ENCODE measurements around the gene PDSS2.

PDSS2 gene

GRCh38 chr6:107246972-107247615, 212.3 kb downstream of the PDSS2 start:
- DNase-seq: no peak
- TF ChIP-seq POLR2A (IDR thresholded peaks at IDR 0.05; ENCODE audit: low read length): no peak
- TF ChIP-seq GATA1 (IDR thresholded peaks at IDR 0.05; ENCODE audit: low read depth, low read length): no peak

- TF ChIP-seq GATA1 (IDR thresholded peaks at IDR 0.05; ENCODE audit: low read depth, low read length) (no peak), POLR2A (IDR thresholded peaks at IDR 0.05; ENCODE audit: low read length) (no peak)
- no peak for DNase-seq
These were observed 213.0 kb downstream of the PDSS2 start for GRCh38 chr6:107246249-107246971.

- no peak for TF ChIP-seq GATA1 (IDR thresholded peaks at IDR 0.05; ENCODE audit: low read depth, low read length)
- no peak for TF ChIP-seq POLR2A (IDR thresholded peaks at IDR 0.05; ENCODE audit: low read length)
- DNase-seq: no peak
These were observed 214.5 kb downstream of the PDSS2 start for GRCh38 chr6:107244742-107245480.

GRCh38 chr6:107244082-107244741, 215.2 kb downstream of the PDSS2 start:
- TF ChIP-seq POLR2A (IDR thresholded peaks at IDR 0.05; ENCODE audit: low read length) (no peak), GATA1 (IDR thresholded peaks at IDR 0.05; ENCODE audit: low read depth, low read length) (no peak)
- DNase-seq: peak in 1 of 2 experiments; percentile 7

GRCh38 chr6:107243471-107243870, 215.9 kb downstream of the PDSS2 start:
- no peak for DNase-seq
- TF ChIP-seq GATA1 (IDR thresholded peaks at IDR 0.05; ENCODE audit: low read depth, low read length) (no peak), POLR2A (IDR thresholded peaks at IDR 0.05; ENCODE audit: low read length) (no peak)

- TF ChIP-seq POLR2A (IDR thresholded peaks at IDR 0.05; ENCODE audit: low read length) (no peak), GATA1 (IDR thresholded peaks at IDR 0.05; ENCODE audit: low read depth, low read length) (no peak)
- DNase-seq: no peak
These were observed 221.2 kb downstream of the PDSS2 start for GRCh38 chr6:107237992-107238660.

- no peak for DNase-seq
- TF ChIP-seq GATA1 (IDR thresholded peaks at IDR 0.05; ENCODE audit: low read depth, low read length): no peak
- TF ChIP-seq POLR2A (IDR thresholded peaks at IDR 0.05; ENCODE audit: low read length): no peak
These were observed 223.9 kb downstream of the PDSS2 start for GRCh38 chr6:107235511-107235910.

GRCh38 chr6:107235007-107235406, 224.4 kb downstream of the PDSS2 start:
- no peak for TF ChIP-seq POLR2A (IDR thresholded peaks at IDR 0.05; ENCODE audit: low read length)
- TF ChIP-seq GATA1 (IDR thresholded peaks at IDR 0.05; ENCODE audit: low read depth, low read length): no peak
- no peak for DNase-seq

GRCh38 chr6:107231243-107231642, 228.1 kb downstream of the PDSS2 start:
- no peak for DNase-seq
- no peak for TF ChIP-seq GATA1 (IDR thresholded peaks at IDR 0.05; ENCODE audit: low read depth, low read length)
- no peak for TF ChIP-seq POLR2A (IDR thresholded peaks at IDR 0.05; ENCODE audit: low read length)

GRCh38 chr6:107230448-107230847, 228.9 kb downstream of the PDSS2 start:
- TF ChIP-seq POLR2A (IDR thresholded peaks at IDR 0.05; ENCODE audit: low read length) (no peak), GATA1 (IDR thresholded peaks at IDR 0.05; ENCODE audit: low read depth, low read length) (no peak)

GRCh38 chr6:107230024-107230423, 229.3 kb downstream of the PDSS2 start:
- TF ChIP-seq POLR2A (IDR thresholded peaks at IDR 0.05; ENCODE audit: low read length): no peak

More at GRCh38 chr6:107230448-107230847, 228.9 kb downstream of the PDSS2 start:
- no peak for DNase-seq

GRCh38 chr6:107228754-107229153, 230.6 kb downstream of the PDSS2 start:
- DNase-seq: no peak
- TF ChIP-seq GATA1 (IDR thresholded peaks at IDR 0.05; ENCODE audit: low read depth, low read length): no peak

More at GRCh38 chr6:107230024-107230423, 229.3 kb downstream of the PDSS2 start:
- no peak for DNase-seq

- DNase-seq: no peak
These were observed 237.8 kb downstream of the PDSS2 start for GRCh38 chr6:107221519-107221918.

More at GRCh38 chr6:107221519-107221918, 237.8 kb downstream of the PDSS2 start:
- TF ChIP-seq POLR2A (IDR thresholded peaks at IDR 0.05; ENCODE audit: low read length) (no peak), GATA1 (IDR thresholded peaks at IDR 0.05; ENCODE audit: low read depth, low read length) (no peak)
